Activated CD4-positive, alpha-beta T cell treated with anti-CD3 and anti-CD28 coated beads for 48 hours (primary cell): ENCODE data around the gene IPO8.
"Not testable (repeated sequence)": the region's sequence is repeated elsewhere in the genome, so short reads cannot be mapped to it uniquely, and the experiment has no call there.

Experiments used
- DNase-seq: peaks from one replicate; pipeline ENCODE4 v3.0.0-alpha.2; 2020

Gene IPO8

GRCh38 chr12:30603129-30603528 is 92.5 kb downstream of the IPO8 start:
- DNase-seq = no peak

GRCh38 chr12:30602678-30603077 is 93.0 kb downstream of the IPO8 start:
- DNase-seq = no peak

- DNase-seq = no peak
Observed at GRCh38 chr12:30599608-30600007, 96.1 kb downstream of the IPO8 start.

GRCh38 chr12:30598889-30599288 is 96.8 kb downstream of the IPO8 start:
- DNase-seq = no peak

- no peak for DNase-seq
Observed at GRCh38 chr12:30595742-30596141, 99.9 kb downstream of the IPO8 start.

- no peak for DNase-seq
Observed at GRCh38 chr12:30594509-30594908, 101.2 kb downstream of the IPO8 start.

GRCh38 chr12:30588572-30588971 is 107.1 kb downstream of the IPO8 start:
- not testable (repeated sequence) for DNase-seq

GRCh38 chr12:30587782-30588181 is 107.9 kb downstream of the IPO8 start:
- no peak for DNase-seq

GRCh38 chr12:30585877-30586276 is 109.8 kb downstream of the IPO8 start:
- DNase-seq = no peak

GRCh38 chr12:30582943-30583342 is 112.7 kb downstream of the IPO8 start:
- no peak for DNase-seq

GRCh38 chr12:30580344-30580743 is 115.3 kb downstream of the IPO8 start:
- DNase-seq = no peak
